ENCODE measurements around the gene HK1.

DNA sequence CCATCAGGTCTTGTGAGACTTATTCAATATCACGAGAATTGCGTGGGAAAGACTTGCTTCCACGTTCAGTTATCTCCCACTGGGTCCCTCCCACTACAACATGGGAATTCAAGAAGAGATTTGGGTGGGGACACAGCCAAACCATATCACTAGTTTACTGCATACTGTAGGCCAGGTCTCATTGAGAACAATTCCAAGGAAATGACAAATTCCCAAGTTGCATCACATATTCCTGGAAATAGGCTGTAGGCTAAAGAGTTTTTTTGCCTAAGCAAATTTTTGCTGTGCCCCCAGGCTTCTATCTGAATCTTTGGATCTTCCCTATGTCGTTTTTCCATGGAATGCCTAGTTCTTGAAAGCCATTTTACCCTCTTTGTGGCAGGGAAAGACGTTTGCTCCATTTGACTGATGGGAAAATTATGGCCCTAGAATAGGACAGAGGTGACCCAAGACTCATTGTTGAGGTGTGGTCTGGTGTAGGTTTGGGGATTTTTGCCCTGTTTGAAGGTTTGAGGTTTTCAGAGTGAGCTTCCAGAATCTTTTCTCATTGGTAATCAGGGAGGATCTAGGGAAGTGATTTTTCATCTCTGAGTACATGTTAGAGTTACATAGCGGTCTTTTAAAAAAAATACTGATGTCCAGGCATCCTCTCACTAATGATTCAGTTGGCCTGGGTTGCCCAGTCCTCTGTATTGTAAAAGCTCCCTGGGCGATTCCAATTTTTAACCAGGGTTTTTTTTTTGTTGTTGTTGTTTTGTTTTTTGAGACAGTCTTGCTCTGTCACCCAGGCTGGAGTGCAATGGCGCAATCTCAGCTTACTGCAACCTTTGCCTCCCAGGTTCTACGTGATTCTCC lies 94.1 kb downstream of the HK1 start:
- TF ChIP-seq, protein P1, sequence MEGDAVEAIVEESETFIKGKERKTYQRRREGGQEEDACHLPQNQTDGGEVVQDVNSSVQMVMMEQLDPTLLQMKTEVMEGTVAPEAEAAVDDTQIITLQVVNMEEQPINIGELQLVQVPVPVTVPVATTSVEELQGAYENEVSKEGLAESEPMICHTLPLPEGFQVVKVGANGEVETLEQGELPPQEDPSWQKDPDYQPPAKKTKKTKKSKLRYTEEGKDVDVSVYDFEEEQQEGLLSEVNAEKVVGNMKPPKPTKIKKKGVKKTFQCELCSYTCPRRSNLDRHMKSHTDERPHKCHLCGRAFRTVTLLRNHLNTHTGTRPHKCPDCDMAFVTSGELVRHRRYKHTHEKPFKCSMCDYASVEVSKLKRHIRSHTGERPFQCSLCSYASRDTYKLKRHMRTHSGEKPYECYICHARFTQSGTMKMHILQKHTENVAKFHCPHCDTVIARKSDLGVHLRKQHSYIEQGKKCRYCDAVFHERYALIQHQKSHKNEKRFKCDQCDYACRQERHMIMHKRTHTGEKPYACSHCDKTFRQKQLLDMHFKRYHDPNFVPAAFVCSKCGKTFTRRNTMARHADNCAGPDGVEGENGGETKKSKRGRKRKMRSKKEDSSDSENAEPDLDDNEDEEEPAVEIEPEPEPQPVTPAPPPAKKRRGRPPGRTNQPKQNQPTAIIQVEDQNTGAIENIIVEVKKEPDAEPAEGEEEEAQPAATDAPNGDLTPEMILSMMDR (tag by site-specific recombination; IDR thresholded peaks at IDR 0.05) = no peak
- TF ChIP-seq MEIS1 (CRISPR knock-in tag; IDR thresholded peaks at IDR 0.05; ENCODE audit: borderline replicate concordance) = no peak
- TF ChIP-seq SP2 (tag by site-specific recombination; IDR thresholded peaks at IDR 0.05) = no peak

Measured in HEK293 (cell line).